GM12874 (cell line): ENCODE measurements around the gene HS3ST6.

Experiments used
- TF ChIP-seq, protein P1 (sequence below): IDR thresholded peaks from 2 replicates; pipeline ENCODE4 v1.5.1; 2011; ENCODE audit warnings: low read depth, mild to moderate bottlenecking, control low read depth, low read length, moderate library complexity; ENCODE audit not compliant: insufficient read depth

Gene HS3ST6

DNA sequence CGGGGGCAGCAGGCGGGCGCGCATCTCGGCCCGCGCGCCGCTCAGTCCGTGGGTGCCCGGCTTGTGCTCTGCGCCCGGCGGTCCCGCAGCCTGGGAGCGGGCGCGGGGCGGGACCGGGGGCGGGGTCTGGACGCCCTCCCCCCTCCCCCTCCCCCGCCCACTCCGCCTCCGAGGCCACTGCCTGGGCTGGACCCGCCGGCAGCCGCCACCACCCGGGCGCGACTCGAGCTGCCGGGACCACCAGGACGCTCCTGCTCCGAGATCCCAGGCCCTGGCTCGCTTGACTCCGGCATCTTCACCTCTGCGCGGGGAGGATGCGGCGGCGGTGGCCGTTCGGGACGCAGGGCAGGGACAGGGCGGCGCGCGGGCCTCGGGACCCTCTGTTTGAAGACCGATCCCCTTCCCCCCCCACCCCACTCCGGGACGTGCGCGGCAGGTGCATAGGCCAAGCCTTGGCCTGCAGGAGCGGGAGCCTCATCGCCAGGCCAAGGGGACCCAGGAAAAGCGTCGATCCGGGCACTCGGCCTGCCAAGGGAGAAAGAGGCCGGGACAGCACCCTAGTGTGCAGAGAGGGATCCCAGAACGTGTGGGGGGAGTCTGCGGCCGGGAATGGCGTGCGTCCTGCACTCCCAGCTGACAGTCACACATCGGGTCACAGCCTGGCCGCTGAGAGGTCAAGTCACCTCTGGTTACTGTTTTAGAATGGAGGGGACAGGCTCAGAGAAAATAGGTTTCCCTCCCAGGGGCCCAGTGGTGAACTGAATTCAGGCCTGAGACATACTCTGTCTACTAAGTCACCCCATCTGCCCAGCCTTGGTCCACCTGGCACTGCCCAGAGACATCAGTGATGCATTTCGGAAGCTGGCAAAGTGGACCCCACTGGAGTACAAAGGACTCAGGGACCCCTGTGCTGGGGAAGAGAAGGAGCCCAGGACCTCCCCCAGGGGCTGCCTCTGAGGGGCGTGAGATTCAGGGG is at the start of gene HS3ST6:
Gene HS3ST6, minus strand, starts transcription at position 65 of the 976 bp plus-strand sequence. CDS start 92 bp downstream, outside the sequence.
- TF ChIP-seq, protein P1, sequence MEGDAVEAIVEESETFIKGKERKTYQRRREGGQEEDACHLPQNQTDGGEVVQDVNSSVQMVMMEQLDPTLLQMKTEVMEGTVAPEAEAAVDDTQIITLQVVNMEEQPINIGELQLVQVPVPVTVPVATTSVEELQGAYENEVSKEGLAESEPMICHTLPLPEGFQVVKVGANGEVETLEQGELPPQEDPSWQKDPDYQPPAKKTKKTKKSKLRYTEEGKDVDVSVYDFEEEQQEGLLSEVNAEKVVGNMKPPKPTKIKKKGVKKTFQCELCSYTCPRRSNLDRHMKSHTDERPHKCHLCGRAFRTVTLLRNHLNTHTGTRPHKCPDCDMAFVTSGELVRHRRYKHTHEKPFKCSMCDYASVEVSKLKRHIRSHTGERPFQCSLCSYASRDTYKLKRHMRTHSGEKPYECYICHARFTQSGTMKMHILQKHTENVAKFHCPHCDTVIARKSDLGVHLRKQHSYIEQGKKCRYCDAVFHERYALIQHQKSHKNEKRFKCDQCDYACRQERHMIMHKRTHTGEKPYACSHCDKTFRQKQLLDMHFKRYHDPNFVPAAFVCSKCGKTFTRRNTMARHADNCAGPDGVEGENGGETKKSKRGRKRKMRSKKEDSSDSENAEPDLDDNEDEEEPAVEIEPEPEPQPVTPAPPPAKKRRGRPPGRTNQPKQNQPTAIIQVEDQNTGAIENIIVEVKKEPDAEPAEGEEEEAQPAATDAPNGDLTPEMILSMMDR = no peak

DNA sequence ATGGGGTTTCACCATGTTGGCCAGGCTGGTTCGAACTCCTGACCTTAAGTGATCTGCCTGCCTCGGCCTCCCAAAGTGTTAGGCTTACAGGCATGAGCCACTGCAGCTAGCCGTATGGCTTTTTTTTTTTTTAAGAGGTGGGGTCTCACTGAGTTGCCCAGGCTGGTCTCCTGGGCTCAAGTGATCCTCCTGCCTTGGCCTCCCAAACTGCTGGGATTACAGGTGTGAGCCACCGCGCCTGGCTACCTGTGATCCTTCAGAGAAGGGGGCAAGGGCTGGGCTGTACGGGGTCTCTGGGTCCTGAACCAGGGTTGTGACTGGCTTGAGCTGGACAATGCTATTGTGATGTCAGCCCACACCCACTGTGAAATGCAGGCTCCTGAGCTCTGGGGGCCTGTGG is 48.2 kb upstream of the HS3ST6 start, which contains the start of gene RNF151:
Gene RNF151, plus strand, starts transcription at position 397 of the 400 bp plus-strand sequence. CDS start 26 bp downstream, outside the sequence.
- TF ChIP-seq, protein P1 = no peak

DNA sequence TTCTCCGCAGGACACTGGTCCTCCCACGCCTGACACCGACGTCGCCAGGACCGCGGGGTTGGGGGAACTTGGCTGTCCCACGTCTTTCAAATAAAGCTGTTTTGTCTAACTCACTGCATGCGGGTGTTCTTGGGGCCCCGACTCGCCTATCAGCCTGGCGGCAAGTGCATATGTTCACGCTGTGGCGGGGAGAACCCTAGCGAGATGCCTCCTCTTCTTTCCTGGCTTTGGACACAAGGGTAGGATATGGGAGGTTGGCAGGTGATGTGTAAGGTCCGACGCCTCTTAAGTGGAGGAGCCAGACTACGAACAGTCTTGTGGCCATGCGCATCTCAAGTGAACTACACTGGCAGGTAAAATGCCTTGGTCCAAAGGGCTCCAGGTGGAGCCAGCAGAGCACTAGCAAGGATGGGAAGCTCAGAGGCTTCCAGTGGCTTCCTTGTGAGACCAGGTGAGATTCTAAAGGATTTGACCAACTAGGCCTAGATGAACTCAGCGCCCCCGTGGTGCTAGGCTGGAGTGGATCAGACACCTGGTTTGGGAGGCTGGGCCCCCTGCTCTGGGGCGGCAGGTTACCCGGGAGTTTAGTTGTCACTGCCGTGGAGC is 47.3 kb upstream of the HS3ST6 start:
- TF ChIP-seq, protein P1 = no peak

DNA sequence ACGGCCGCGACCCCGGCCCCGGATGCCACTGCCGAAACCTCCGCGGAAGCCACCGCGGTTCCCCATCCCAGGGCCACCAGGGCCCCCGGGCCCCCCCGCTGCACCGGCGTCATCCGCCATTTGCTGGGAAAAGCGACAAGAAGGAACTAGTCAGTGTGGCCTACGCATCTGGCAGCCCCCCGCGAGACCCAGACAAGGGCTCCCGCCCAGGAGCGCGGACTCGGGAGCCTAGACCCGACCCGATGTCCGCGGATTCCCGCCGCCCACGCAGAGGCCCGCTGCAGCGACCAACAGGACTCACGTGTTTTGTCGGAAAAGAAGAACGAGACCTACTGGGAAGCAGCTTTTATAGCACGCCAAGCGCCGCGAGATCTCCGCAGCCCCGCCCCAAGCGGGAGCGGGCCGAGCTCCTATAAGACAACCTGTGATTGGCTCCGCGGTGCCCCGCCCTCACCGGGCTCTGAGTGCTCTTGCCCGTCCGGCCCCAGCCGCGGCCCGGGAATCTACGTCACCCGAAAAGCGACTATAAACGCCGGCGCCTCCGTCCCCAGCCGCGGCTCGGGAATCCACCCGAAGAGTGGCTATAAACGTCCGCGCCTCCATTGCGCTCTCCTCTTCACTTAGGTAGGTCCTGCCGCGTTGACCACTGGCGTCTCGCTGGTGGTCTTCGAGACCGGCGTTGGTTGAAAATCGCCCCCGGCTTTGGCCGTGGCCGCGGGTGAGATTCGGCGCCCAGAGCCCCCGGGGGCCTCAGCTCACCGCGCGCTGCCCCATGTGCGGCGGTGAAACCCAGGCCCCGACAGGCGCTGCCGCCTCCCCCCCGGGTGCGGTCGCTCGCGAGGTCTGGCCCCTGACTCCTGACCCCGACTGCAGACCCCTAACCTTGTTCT is 46.5 kb upstream of the HS3ST6 start, which contains the start of gene RPS2:
Gene RPS2, minus strand, starts transcription at position 321 of the 890 bp plus-strand sequence. Its CDS starts 201 bp downstream, at position 120.
- TF ChIP-seq, protein P1 = no peak

DNA sequence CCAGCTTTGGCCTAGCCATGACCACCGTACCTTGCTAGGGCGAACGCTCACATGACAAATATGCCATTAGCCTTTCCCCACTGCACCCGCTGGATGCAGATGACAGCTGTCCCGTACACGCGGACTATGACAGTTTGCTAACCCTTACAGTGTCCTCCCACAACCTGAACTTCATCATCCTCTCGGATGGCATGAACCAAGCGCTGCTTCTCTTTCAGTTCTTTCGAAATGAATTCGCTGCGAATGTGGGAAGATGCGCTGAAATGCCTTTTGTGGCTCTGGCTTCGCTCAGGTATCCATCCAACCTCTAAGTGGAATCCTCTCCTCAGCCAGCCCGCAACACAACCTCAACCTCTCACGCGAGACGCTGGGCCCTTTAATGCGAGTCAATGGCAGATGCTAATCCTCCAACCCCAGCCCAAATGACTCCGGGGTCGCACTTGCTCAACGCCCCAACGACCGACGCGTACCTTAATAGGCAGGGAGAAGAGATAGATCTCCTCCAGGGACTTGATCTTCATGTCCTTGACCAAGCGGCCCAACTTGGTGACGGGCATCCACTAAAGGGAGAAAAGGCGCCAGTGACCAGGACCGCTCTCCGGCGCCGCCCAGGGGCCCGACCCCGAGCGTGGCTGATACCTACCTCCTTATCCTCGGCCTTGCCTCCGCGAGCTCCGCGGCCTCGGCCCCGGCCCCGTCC is 45.7 kb upstream of the HS3ST6 start:
- TF ChIP-seq, protein P1 = peak; percentile 36; the same call in 1 of the 2 replicates

DNA sequence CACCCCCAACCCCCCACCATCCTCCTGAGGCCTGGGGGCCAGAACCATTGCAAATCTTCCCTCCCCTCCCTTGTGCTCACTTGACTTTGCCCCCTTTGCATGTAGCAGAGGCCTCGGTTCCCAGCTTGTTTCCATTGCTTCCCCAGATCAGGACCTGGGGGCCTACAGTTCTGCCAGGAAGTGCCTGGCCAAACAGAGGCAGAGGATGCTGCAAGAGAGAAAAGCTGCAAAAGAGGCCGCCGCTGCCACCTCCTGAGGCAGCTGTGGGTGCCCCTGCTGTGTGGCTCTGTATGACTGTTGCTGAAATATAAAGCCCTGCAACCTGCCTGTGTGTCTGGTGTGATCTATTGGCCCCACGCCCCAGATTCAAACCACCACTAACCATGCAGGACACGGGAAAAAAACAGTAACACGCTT is 43.4 kb upstream of the HS3ST6 start:
- TF ChIP-seq, protein P1 = no peak
